ENCODE results near the gene CALN1. TPM values are rescaled to one million over a fixed set of nuclear protein-coding genes. Genes with fewer than 3 reads are reported as not detected.

Gene CALN1
- total RNA-seq, 4 donors from 2014 or later, result 0.04 TPM; not detected in 3

DNA sequence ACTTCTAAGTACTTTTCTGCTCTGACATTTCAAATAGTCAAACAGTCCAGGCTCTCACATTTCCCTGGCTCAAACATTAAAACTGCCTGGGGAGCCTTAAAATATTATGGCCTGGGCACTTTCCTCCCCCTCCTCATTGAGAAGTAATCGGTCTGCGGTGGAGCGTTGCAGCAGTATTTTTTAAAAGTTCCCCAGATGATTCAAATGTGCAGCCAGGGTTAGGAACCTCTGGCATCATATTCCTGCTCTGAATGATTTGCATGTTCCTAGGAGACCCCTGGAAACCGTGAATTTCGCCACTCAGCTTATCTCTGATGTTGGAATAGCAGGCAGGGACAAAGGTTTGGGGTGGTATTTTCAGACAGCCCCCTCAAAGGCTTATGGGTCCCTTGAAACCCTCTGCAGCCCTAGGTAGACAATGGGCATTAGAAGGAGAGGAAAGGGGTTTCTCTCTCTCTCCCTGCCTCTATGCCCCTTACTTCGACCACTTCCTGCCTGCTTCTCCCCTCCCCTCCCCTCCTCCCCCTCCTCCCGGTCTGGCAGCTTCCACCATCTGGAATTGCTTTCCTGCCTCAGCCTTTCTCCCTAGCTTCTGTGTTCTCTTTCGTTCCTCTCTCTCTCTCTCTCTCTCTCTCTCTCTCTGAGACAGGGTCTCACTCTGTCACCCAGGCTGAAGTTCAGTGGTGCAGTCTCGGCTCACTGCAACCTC lies 658.0 kb downstream of the CALN1 start:
- Histone ChIP-seq H3K36me3 (no peaks in the 10 kb centered on the region), H3K4me3 (no peak overlapping the region)
- 29 to 44% methylated on average over 6 to 8 of the region's 9 CpGs for WGBS, 2 donors (ENCODE audit: low coverage in 1 of 2)

DNA sequence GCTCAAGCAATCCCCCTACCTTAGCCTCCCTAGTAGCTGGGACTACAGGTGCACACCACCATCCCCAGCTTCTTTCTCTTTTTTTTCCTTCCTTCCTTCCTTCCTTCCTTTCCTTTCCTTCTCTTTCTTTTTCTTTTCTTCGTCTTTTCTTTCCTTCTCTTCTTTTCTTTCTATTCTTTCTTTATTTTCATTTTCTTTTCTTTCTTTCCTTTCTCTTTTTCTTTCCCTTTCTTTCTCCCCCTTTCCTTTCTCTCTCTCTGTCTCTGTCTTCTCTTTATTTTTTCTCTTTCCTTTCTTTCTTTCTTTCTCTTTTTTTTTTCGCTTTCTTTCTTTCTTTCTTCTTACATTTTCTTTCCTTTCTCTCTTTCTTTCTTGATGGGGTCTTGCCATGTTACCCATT lies 658.9 kb downstream of the CALN1 start:
- Histone ChIP-seq H3K9me3 (peaks cover 0 to 31% (median 0%) of the 10 kb centered on the region in 3 donors), H3K4me3 (no peak overlapping the region), H3K36me3 (no peaks in the 10 kb centered on the region), H3K27me3 (peaks cover 50% of the 10 kb centered on the region), H3K27ac (no peak overlapping the region), H3K4me1 (peaks cover 0 to 7% (median 4%) of the 10 kb centered on the region in 3 donors)
- no CpG with 5 or more reads among the region's 2 CpGs for WGBS, 2 donors (ENCODE audit: low coverage in 1 of 2)
- ATAC-seq, result no peak
- TF ChIP-seq, protein P1, sequence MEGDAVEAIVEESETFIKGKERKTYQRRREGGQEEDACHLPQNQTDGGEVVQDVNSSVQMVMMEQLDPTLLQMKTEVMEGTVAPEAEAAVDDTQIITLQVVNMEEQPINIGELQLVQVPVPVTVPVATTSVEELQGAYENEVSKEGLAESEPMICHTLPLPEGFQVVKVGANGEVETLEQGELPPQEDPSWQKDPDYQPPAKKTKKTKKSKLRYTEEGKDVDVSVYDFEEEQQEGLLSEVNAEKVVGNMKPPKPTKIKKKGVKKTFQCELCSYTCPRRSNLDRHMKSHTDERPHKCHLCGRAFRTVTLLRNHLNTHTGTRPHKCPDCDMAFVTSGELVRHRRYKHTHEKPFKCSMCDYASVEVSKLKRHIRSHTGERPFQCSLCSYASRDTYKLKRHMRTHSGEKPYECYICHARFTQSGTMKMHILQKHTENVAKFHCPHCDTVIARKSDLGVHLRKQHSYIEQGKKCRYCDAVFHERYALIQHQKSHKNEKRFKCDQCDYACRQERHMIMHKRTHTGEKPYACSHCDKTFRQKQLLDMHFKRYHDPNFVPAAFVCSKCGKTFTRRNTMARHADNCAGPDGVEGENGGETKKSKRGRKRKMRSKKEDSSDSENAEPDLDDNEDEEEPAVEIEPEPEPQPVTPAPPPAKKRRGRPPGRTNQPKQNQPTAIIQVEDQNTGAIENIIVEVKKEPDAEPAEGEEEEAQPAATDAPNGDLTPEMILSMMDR (IDR thresholded peaks at IDR 0.05), result no peak

More for the DNA sequence above, 658.0 kb downstream of the CALN1 start:
- no peak for ATAC-seq
- TF ChIP-seq POLR2AphosphoS5 (IDR thresholded peaks at IDR 0.05) (no peak), EP300 (IDR thresholded peaks at IDR 0.05) (no peak), POLR2A (IDR thresholded peaks at IDR 0.05) (no peak)
- TF ChIP-seq, protein P1 (IDR thresholded peaks at IDR 0.05), result no peak
- H3K9me3 ChIP-seq, result peaks cover 0 to 27% (median 0%) of the 10 kb centered on the region in 3 donors
- H3K27me3 ChIP-seq, result peaks cover 50% of the 10 kb centered on the region
- H3K4me1 ChIP-seq, result peaks cover 0 to 7% (median 4%) of the 10 kb centered on the region in 3 donors
- no peak overlapping the region for H3K27ac ChIP-seq

DNA sequence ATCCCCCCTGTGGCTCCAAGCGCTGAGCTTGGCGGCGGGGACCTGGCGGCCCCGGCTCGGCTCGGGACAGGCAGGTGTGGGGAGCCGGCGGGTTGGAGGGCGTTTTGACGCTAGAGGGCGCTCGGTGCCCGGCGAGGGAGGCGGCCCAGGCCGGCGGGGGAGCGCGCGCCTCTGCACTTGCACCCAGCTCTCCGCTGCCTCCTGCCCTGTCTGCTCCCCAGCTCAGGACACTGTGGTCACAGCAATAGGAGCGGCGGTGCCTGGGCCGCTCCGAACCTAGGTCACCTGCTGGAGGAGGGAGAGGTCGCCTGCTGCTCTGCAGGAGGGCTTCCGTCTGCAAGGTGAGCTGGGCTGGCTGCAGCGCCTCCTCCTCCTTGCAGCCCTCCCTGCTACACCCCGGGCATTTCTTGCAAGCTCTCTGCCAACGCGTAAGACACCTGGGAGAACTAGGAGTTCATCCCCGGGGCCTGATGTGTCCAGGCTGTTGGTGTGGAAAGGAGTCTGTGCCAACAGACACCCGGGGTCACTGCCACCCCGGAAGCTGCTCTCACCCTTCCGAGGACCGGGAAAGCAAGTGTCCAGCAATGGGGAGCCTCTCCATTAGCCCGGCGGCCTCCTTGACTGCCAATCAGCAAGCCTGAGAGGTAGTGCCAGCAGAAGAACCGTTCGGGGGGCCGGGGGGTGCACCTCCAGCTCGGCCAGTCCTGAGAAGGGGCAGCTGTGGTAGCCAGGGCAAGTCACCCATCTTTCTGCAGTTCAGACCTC lies 659.8 kb downstream of the CALN1 start:
- H3K4me1 ChIP-seq, result peaks cover 0 to 7% (median 4%) of the 10 kb centered on the region in 3 donors
- H3K36me3 ChIP-seq, result no peaks in the 10 kb centered on the region
- no peak overlapping the region for H3K4me3 ChIP-seq
- H3K27me3 ChIP-seq, result peaks cover 50% of the 10 kb centered on the region
- TF ChIP-seq EP300 (IDR thresholded peaks at IDR 0.05), result no peak
- TF ChIP-seq, protein P1 (IDR thresholded peaks at IDR 0.05), result peak; percentile 6 to 76 (median 30)
- ATAC-seq, result peak; percentile 16
- peaks cover 0 to 22% (median 0%) of the 10 kb centered on the region in 3 donors for H3K9me3 ChIP-seq
- no peak overlapping the region for H3K27ac ChIP-seq
- WGBS, 2 donors (ENCODE audit: low coverage in 1 of 2), result 0 to 40% methylated on average over 1 to 4 of the region's 43 CpGs

DNA sequence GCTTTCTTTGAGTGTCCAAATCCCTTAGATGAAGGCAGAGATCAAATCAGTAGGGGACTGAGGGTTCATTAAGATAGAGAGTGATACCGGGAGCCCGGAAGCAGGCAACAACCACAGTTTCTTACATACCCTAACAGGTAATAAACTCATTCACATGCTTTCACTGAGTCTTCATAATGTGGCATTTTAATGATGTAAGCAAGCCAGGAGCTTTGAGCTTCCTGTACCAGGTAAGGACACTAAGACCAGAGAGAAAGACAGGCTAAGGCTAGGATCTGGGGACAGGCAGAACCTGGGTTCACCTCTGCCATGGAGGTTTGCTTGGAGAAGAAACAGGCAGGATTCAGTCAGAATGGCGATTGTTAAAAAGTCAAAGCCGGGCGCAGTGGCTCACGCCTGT lies 661.8 kb downstream of the CALN1 start:
- 90 to 92% methylated on average over 2 to 4 of the region's 6 CpGs for WGBS, 2 donors (ENCODE audit: low coverage in 1 of 2)
- Histone ChIP-seq H3K4me1 (peaks cover 0 to 7% (median 4%) of the 10 kb centered on the region in 3 donors), H3K9me3 (peaks cover 0 to 19% (median 0%) of the 10 kb centered on the region in 3 donors), H3K27ac (no peak overlapping the region), H3K27me3 (peaks cover 50% of the 10 kb centered on the region), H3K36me3 (no peaks in the 10 kb centered on the region), H3K4me3 (no peak overlapping the region)
- ATAC-seq, result no peak
- TF ChIP-seq, protein P1 (IDR thresholded peaks at IDR 0.05), result no peak
- no peak for TF ChIP-seq POLR2A (IDR thresholded peaks at IDR 0.05)
- no peak for TF ChIP-seq EP300 (IDR thresholded peaks at IDR 0.05)
- TF ChIP-seq POLR2AphosphoS5 (IDR thresholded peaks at IDR 0.05), result no peak

All from gastroesophageal sphincter (tissue), 4 donors.